H9 (cell line): ENCODE results near the gene STRIT1. TPM values are rescaled to one million over a fixed set of nuclear protein-coding genes. Genes with fewer than 3 reads are reported as not detected.

ENCODE experiments used
- DNase-seq: peaks from one replicate; pipeline ENCODE4 v3.0.0-alpha.2; 2017
- H2AFZ ChIP-seq: one replicate; pipeline ENCODE4 v1.6.1; 2013; ENCODE audit warnings: mild to moderate bottlenecking, low read length, control low read depth, moderate library complexity
- H2AK5ac ChIP-seq: 2 replicates; pipeline ENCODE4 v1.6.1; 2013; ENCODE audit warnings: low read length, control low read depth, mixed read lengths; ENCODE audit not compliant: insufficient read length
- H2BK120ac ChIP-seq: one replicate; pipeline ENCODE4 v1.6.1; 2013; ENCODE audit warnings: low read depth, mild to moderate bottlenecking, low read length, control low read depth, inconsistent platforms; ENCODE audit not compliant: poor library complexity, severe bottlenecking
- H2BK12ac ChIP-seq: 2 replicates; pipeline ENCODE4 v1.6.1; 2013; ENCODE audit warnings: low read length, control low read depth, mixed read lengths, low read depth; ENCODE audit not compliant: insufficient read length
- H2BK15ac ChIP-seq: 2 replicates; pipeline ENCODE4 v1.6.1; 2013; ENCODE audit warnings: low read depth, low read length, control low read depth
- H2BK20ac ChIP-seq: one replicate; pipeline ENCODE4 v1.6.1; 2013; ENCODE audit warnings: low read depth, mild to moderate bottlenecking, low read length, control low read depth, inconsistent platforms; ENCODE audit not compliant: poor library complexity, severe bottlenecking
- H2BK5ac ChIP-seq: 2 replicates; pipeline ENCODE4 v1.6.1; 2013; ENCODE audit warnings: low read length, control low read depth, mixed read lengths; ENCODE audit not compliant: insufficient read length
- H3K14ac ChIP-seq: 2 replicates; pipeline ENCODE4 v1.6.1; 2013; ENCODE audit warnings: low read length, control low read depth; ENCODE audit not compliant: insufficient read depth
- H3K18ac ChIP-seq: 2 replicates; pipeline ENCODE4 v1.6.1; 2013; ENCODE audit warnings: low read depth, mild to moderate bottlenecking, mixed read lengths, low read length, control low read depth; ENCODE audit not compliant: insufficient read length
- H3K23ac ChIP-seq: 2 replicates; pipeline ENCODE4 v1.6.1; 2013; ENCODE audit warnings: low read length, control low read depth, mixed read lengths, low read depth; ENCODE audit not compliant: insufficient read length
- H3K23me2 ChIP-seq: 2 replicates; pipeline ENCODE4 v1.6.1; 2013; ENCODE audit warnings: low read depth, mild to moderate bottlenecking, mixed read lengths, low read length, control low read depth; ENCODE audit not compliant: insufficient read length, poor library complexity, severe bottlenecking
- H3K27ac ChIP-seq: 2 replicates; pipeline ENCODE4 v1.5.1; 2013; ENCODE audit warnings: low read length, control low read depth, mixed read lengths, low read depth; ENCODE audit not compliant: insufficient read length
- H3K27me3 ChIP-seq: 2 replicates; pipeline ENCODE4 v1.6.1; 2013; ENCODE audit warnings: low read length, control low read depth, inconsistent platforms; ENCODE audit not compliant: insufficient read depth
- H3K4ac ChIP-seq: 2 replicates; pipeline ENCODE4 v1.6.1; 2013; ENCODE audit warnings: low read depth, mild to moderate bottlenecking, control low read depth, inconsistent platforms, low read length, moderate library complexity
- H3K4me1 ChIP-seq: 2 replicates; pipeline ENCODE4 v1.6.1; 2013; ENCODE audit warnings: low read length, control low read depth, inconsistent platforms; ENCODE audit not compliant: insufficient read depth
- H3K4me2 ChIP-seq: 2 replicates; pipeline ENCODE4 v1.6.1; 2013; ENCODE audit warnings: low read length, control low read depth, mixed read lengths; ENCODE audit not compliant: insufficient read length, insufficient read depth
- H3K56ac ChIP-seq: 2 replicates; pipeline ENCODE4 v1.6.1; 2013; ENCODE audit warnings: low read depth, mild to moderate bottlenecking, mixed read lengths, low read length, control low read depth; ENCODE audit not compliant: insufficient read length
- H3K79me1 ChIP-seq: 2 replicates; pipeline ENCODE4 v1.6.1; 2013; ENCODE audit warnings: low read depth, mild to moderate bottlenecking, moderate library complexity, low read length, control low read depth, inconsistent platforms; ENCODE audit not compliant: insufficient read depth, poor library complexity, severe bottlenecking
- H3K79me2 ChIP-seq: 2 replicates; pipeline ENCODE4 v1.6.1; 2013; ENCODE audit warnings: low read length, control low read depth, inconsistent platforms; ENCODE audit not compliant: insufficient read depth
- H3K9ac ChIP-seq: 2 replicates; pipeline ENCODE4 v1.6.1; 2013; ENCODE audit warnings: low read length, control low read depth, mixed read lengths; ENCODE audit not compliant: insufficient read length; ENCODE audit errors: extremely low read depth
- H3K9me3 ChIP-seq: one replicate; pipeline ENCODE4 v1.6.1; 2013; ENCODE audit warnings: low read depth, low read length, inconsistent platforms; ENCODE audit not compliant: control insufficient read depth
- H3T11ph ChIP-seq: one replicate; pipeline ENCODE4 v1.6.1; 2013; ENCODE audit warnings: mild to moderate bottlenecking, low read length, control low read depth, inconsistent platforms
- H4K20me1 ChIP-seq: one replicate; pipeline ENCODE4 v1.6.1; 2013; ENCODE audit not compliant: control insufficient read depth, insufficient read length, insufficient read depth
- H4K5ac ChIP-seq: 2 replicates; pipeline ENCODE4 v1.6.1; 2013; ENCODE audit warnings: low read depth, mild to moderate bottlenecking, mixed read lengths, low read length, control low read depth; ENCODE audit not compliant: insufficient read length
- H4K8ac ChIP-seq: replicated peaks from 2 replicates; pipeline ENCODE4 v1.6.1; 2013; ENCODE audit warnings: low read length, control low read depth, mixed read lengths, low read depth; ENCODE audit not compliant: insufficient read length
- H4K91ac ChIP-seq: 2 replicates; pipeline ENCODE4 v1.6.1; 2013; ENCODE audit warnings: low read depth, mild to moderate bottlenecking, moderate library complexity, mixed read lengths, low read length, control low read depth; ENCODE audit not compliant: insufficient read length
- H3K27ac Mint-ChIP-seq, 3 experiments: 2 replicates in 2 of 3; 3 replicates in 1 of 3; pipeline ENCODE4 v1.8.0; 2020 to 2021; ENCODE audit warnings: mixed read lengths in 3 of 3, mild to moderate bottlenecking in 1 of 3, moderate library complexity in 1 of 3
- H3K27me3 Mint-ChIP-seq: 2 replicates; pipeline ENCODE4 v1.8.0; 2021; ENCODE audit warnings: low read depth, mild to moderate bottlenecking, moderate library complexity, mixed read lengths
- H3K36me3 Mint-ChIP-seq, 3 experiments: 2 replicates in 2 of 3; 3 replicates in 1 of 3; pipeline ENCODE4 v1.8.0; 2020 to 2021; ENCODE audit warnings: low read depth in 3 of 3, mixed read lengths in 3 of 3; ENCODE audit not compliant: insufficient read depth in 1 of 3
- H3K4me1 Mint-ChIP-seq, 2 experiments: 2 replicates each; pipeline ENCODE4 v1.8.0; 2020; ENCODE audit warnings: mixed read lengths in 2 of 2
- H3K4me3 Mint-ChIP-seq, 2 experiments: 2 replicates in 1 of 2; 3 replicates in 1 of 2; pipeline ENCODE4 v1.8.0; 2020 to 2021; ENCODE audit warnings: mild to moderate bottlenecking in 2 of 2, mixed read lengths in 2 of 2, moderate library complexity in 1 of 2
- H3K9me3 Mint-ChIP-seq, 2 experiments: 2 replicates in 1 of 2; 3 replicates in 1 of 2; pipeline ENCODE4 v1.8.0; 2020; ENCODE audit warnings: mild to moderate bottlenecking in 2 of 2, mixed read lengths in 2 of 2, moderate library complexity in 1 of 2
- WGBS: extraction: QIAGEN DNeasy Blood & Tissue Kit; methylation state at CpG from one replicate; pipeline ENCODE4 v1.1.7; 2013; ENCODE audit warnings: missing lambda C conversion rate, low lambda C conversion rate, mixed read lengths; ENCODE audit not compliant: insufficient read length; ENCODE audit errors: extremely low coverage; 5-methylcytosine and 5-hydroxymethylcytosine counted together
- total RNA-seq: library from RNA; stranded (reverse); gene quantifications from 2 replicates; pipeline ENCODE4 v1.2.1, GENCODE V29; 2021
- TF ChIP-seq, protein P1 (sequence below): fragments of 200-600 bp; sonication (generic); conservative IDR thresholded peaks from 3 replicates; pipeline ENCODE4 v1.8.0; 2021; ENCODE audit warnings: antibody characterized with exemption, mild to moderate bottlenecking

STRIT1 gene
- total RNA-seq, 1 experiment from 2014 or later: not detected

DNA sequence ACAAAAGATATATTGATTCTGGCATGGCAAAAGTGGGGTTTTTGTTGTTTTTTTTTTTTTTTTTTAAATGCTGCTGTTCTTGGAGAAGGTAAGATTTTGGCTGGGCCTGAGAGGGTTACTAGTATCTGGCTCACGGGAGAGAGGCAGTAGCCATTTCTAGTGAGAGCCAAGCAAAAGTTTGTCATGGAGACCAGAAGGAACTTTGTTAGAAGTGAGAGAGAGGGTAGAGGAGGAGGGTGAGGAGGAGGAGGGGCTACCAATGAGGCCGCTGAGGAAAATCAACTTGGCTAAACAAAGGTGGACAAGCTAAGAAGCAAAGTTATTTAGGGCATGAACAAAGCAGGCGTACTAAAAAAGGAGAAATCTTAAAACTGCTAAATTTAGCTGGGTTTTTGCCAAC lies 48.9 kb upstream of the STRIT1 start:
- peak overlapping the region; percentile 56 for H2AFZ ChIP-seq
- H4K91ac ChIP-seq: no peak overlapping the region
- WGBS: no CpG with 5 or more reads among the region's 3 CpGs
- no peaks in the 10 kb centered on the region for H3K79me1 ChIP-seq
- H3K79me2 ChIP-seq: no peaks in the 10 kb centered on the region
- H3K9ac ChIP-seq: no peak overlapping the region
- no peak overlapping the region for H3T11ph ChIP-seq
- H2BK15ac ChIP-seq: no peak overlapping the region
- Mint-ChIP-seq H3K4me3 (no peak overlapping the region), H3K9me3 (no peaks in the 10 kb centered on the region; a peak in 1 of 5 replicates), H3K36me3 (no peaks in the 10 kb centered on the region), H3K27me3 (no peaks in the 10 kb centered on the region), H3K27ac (peak overlapping the region; percentile 4 to 50 (median 38); a peak in 3 of 7 replicates), H3K4me1 (peaks cover 8 to 13% of the 10 kb centered on the region in 2 experiments)
- TF ChIP-seq, protein P1, sequence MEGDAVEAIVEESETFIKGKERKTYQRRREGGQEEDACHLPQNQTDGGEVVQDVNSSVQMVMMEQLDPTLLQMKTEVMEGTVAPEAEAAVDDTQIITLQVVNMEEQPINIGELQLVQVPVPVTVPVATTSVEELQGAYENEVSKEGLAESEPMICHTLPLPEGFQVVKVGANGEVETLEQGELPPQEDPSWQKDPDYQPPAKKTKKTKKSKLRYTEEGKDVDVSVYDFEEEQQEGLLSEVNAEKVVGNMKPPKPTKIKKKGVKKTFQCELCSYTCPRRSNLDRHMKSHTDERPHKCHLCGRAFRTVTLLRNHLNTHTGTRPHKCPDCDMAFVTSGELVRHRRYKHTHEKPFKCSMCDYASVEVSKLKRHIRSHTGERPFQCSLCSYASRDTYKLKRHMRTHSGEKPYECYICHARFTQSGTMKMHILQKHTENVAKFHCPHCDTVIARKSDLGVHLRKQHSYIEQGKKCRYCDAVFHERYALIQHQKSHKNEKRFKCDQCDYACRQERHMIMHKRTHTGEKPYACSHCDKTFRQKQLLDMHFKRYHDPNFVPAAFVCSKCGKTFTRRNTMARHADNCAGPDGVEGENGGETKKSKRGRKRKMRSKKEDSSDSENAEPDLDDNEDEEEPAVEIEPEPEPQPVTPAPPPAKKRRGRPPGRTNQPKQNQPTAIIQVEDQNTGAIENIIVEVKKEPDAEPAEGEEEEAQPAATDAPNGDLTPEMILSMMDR: no peak
- no peaks in the 10 kb centered on the region for H3K4me1 ChIP-seq
- no peak overlapping the region for H4K5ac ChIP-seq
- H3K4me2 ChIP-seq: no peak overlapping the region
- H2BK5ac ChIP-seq: no peak overlapping the region
- no peak overlapping the region for H2AK5ac ChIP-seq
- no peak overlapping the region for H3K56ac ChIP-seq
- H3K27ac ChIP-seq: no peak overlapping the region
- no peaks in the 10 kb centered on the region for H3K9me3 ChIP-seq
- no peaks in the 10 kb centered on the region for H4K20me1 ChIP-seq
- no peaks in the 10 kb centered on the region for H3K23me2 ChIP-seq
- DNase-seq: no peak
- H3K14ac ChIP-seq: no peak overlapping the region
- no peak overlapping the region for H3K23ac ChIP-seq
- no peak overlapping the region for H2BK120ac ChIP-seq
- no peak overlapping the region for H2BK20ac ChIP-seq
- H3K18ac ChIP-seq: no peak overlapping the region
- no peak overlapping the region for H4K8ac ChIP-seq
- no peak overlapping the region for H3K4ac ChIP-seq
- no peaks in the 10 kb centered on the region for H3K27me3 ChIP-seq
- no peak overlapping the region for H2BK12ac ChIP-seq
